ENCODE results near the gene ANKRD55. TPM values are rescaled to one million over a fixed set of nuclear protein-coding genes. Genes with fewer than 3 reads are reported as not detected.

ANKRD55 gene
- total and polyA plus RNA-seq, 9 of the 15 experiments (the other 6 are each of a cell fraction or from before 2014, with no cell fraction given) = 3.4 to 10.6 (median 6.5) TPM

DNA sequence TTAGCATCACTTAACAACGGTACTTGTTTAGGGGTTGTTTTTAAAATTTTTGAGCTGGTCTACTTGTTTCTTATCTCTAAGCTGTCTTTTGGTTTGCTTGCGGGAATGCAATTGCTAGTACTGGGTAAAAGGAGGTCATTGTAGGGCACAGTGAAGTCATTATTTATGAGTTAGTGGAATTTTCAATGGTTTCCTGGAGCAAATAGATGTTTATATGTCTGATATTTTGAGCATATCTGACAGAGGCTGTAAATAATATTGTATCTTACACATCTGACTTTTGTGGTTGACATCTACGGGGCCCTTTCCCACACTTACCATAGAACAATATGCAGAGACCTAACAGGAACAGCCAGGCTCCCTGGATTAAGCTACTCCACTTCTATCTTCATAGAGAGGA is 147.9 kb downstream of the ANKRD55 start (continued):
- TF ChIP-seq TEAD4 (IDR thresholded peaks at IDR 0.05; ENCODE audit: low read length) (peak; percentile 75; the same call in 1 of the 2 replicates), TEAD4 (CRISPR knock-in tag; IDR thresholded peaks at IDR 0.05; ENCODE audit: borderline replicate concordance) (no peak), SREBF2 (CRISPR knock-in tag; IDR thresholded peaks at IDR 0.05) (no peak), HMGN3 (IDR thresholded peaks at IDR 0.05; ENCODE audit: borderline replicate concordance, extremely low read depth, insufficient read length, low read depth, low read length) (peak; percentile 35), CTBP1 (IDR thresholded peaks at IDR 0.05; ENCODE audit: borderline replicate concordance) (peak; percentile 77), MEIS2 (IDR thresholded peaks at IDR 0.05; ENCODE audit: partially characterized antibody) (peak; percentile 100), TBP (optimal IDR thresholded peaks at IDR 0.05; ENCODE audit: low read depth, low read length) (no peak), TBL1XR1 (IDR thresholded peaks at IDR 0.05; ENCODE audit: low read length in 2 of 2) (peak in 1 of 2 experiments; percentile 94; a peak in 2 of 4 replicates), MYNN (IDR thresholded peaks at IDR 0.05) (no peak), MYNN (CRISPR knock-in tag; IDR thresholded peaks at IDR 0.05) (no peak), ZNF263 (CRISPR knock-in tag; IDR thresholded peaks at IDR 0.05; ENCODE audit: borderline replicate concordance) (no peak), MTA1 (IDR thresholded peaks at IDR 0.05; ENCODE audit: borderline replicate concordance) (peak; percentile 80; the same call in 1 of the 2 replicates), NCOR1 (IDR thresholded peaks at IDR 0.05) (peak; percentile 78), ZNF561 (CRISPR knock-in tag; conservative IDR thresholded peaks at IDR 0.05) (no peak), POLR3G (IDR thresholded peaks at IDR 0.05; ENCODE audit: extremely low read depth, insufficient read length, insufficient replicate concordance) (no peak), ATF7 (IDR thresholded peaks at IDR 0.05) (peak; percentile 91), RBM34 (IDR thresholded peaks at IDR 0.05; ENCODE audit: borderline replicate concordance, insufficient read depth, low read length) (no peak), SIX5 (IDR thresholded peaks at IDR 0.05; ENCODE audit: borderline replicate concordance in 1 of 2, insufficient read depth in 1 of 2, low read depth in 1 of 2, low read length in 2 of 2) (no peak), KLF16 (IDR thresholded peaks at IDR 0.05) (no peak), MCM3 (IDR thresholded peaks at IDR 0.05) (no peak), JUND (IDR thresholded peaks at IDR 0.05; ENCODE audit: borderline replicate concordance, low read depth, low read length) (peak; percentile 47), JUND (tag; IDR thresholded peaks at IDR 0.05; ENCODE audit: borderline replicate concordance, low read depth, low read length) (peak; percentile 84; the same call in 2 of the 3 replicates)
- TF ChIP-seq, protein P1, sequence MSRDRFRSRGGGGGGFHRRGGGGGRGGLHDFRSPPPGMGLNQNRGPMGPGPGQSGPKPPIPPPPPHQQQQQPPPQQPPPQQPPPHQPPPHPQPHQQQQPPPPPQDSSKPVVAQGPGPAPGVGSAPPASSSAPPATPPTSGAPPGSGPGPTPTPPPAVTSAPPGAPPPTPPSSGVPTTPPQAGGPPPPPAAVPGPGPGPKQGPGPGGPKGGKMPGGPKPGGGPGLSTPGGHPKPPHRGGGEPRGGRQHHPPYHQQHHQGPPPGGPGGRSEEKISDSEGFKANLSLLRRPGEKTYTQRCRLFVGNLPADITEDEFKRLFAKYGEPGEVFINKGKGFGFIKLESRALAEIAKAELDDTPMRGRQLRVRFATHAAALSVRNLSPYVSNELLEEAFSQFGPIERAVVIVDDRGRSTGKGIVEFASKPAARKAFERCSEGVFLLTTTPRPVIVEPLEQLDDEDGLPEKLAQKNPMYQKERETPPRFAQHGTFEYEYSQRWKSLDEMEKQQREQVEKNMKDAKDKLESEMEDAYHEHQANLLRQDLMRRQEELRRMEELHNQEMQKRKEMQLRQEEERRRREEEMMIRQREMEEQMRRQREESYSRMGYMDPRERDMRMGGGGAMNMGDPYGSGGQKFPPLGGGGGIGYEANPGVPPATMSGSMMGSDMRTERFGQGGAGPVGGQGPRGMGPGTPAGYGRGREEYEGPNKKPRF (IDR thresholded peaks at IDR 0.05; ENCODE audit: low read depth, low read length) = no peak
- TF ChIP-seq, protein P2, sequence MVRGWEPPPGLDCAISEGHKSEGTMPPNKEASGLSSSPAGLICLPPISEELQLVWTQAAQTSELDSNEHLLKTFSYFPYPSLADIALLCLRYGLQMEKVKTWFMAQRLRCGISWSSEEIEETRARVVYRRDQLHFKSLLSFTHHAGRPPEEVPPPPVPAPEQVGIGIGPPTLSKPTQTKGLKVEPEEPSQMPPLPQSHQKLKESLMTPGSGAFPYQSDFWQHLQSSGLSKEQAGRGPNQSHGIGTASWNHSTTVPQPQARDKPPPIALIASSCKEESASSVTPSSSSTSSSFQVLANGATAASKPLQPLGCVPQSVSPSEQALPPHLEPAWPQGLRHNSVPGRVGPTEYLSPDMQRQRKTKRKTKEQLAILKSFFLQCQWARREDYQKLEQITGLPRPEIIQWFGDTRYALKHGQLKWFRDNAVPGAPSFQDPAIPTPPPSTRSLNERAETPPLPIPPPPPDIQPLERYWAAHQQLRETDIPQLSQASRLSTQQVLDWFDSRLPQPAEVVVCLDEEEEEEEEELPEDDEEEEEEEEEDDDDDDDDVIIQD (CRISPR knock-in tag; IDR thresholded peaks at IDR 0.05) = no peak
- TF ChIP-seq, protein P3, sequence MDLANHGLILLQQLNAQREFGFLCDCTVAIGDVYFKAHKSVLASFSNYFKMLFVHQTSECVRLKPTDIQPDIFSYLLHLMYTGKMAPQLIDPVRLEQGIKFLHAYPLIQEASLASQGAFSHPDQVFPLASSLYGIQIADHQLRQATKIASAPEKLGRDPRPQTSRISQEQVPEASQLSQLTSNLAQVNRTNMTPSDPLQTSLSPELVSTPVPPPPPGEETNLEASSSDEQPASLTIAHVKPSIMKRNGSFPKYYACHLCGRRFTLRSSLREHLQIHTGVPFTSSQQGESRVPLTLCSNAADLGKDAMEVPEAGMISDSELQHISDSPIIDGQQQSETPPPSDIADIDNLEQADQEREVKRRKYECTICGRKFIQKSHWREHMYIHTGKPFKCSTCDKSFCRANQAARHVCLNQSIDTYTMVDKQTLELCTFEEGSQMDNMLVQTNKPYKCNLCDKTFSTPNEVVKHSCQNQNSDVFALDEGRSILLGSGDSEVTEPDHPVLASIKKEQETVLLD (IDR thresholded peaks at IDR 0.05) = no peak
- TF ChIP-seq, protein P4, sequence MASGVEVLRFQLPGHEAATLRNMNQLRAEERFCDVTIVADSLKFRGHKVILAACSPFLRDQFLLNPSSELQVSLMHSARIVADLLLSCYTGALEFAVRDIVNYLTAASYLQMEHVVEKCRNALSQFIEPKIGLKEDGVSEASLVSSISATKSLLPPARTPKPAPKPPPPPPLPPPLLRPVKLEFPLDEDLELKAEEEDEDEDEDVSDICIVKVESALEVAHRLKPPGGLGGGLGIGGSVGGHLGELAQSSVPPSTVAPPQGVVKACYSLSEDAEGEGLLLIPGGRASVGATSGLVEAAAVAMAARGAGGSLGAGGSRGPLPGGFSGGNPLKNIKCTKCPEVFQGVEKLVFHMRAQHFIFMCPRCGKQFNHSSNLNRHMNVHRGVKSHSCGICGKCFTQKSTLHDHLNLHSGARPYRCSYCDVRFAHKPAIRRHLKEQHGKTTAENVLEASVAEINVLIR (CRISPR knock-in tag; IDR thresholded peaks at IDR 0.05) = no peak

Measured in K562 (cell line).